Activated CD4-positive, alpha-beta T cell treated with anti-CD3 and anti-CD28 coated beads, Interleukin-2, amount 50 U/mL, for 1 hour (primary cell): ENCODE data around the gene MUSTN1.

Source experiments
- DNase-seq: peaks from one replicate; pipeline ENCODE4 v3.0.0-alpha.2; 2020

The MUSTN1 gene

GRCh38 chr3:52834871-52835501, at the start of gene MUSTN1:
TSS of gene MUSTN1 (minus strand) at chr3:52835019. CDS start at chr3:52834948, 71 bp downstream.
- no peak for DNase-seq

GRCh38 chr3:52882377-52882776, 47.6 kb upstream of the MUSTN1 start:
- DNase-seq = no peak

GRCh38 chr3:52881871-52882270, 47.1 kb upstream of the MUSTN1 start:
- DNase-seq = no peak

GRCh38 chr3:52880474-52880873, 45.7 kb upstream of the MUSTN1 start:
- no peak for DNase-seq

- DNase-seq = no peak
These were observed 45.2 kb upstream of the MUSTN1 start for GRCh38 chr3:52880047-52880446.

GRCh38 chr3:52879581-52879980, 44.8 kb upstream of the MUSTN1 start:
- DNase-seq = no peak

GRCh38 chr3:52879090-52879489, 44.3 kb upstream of the MUSTN1 start:
- DNase-seq = no peak

- no peak for DNase-seq
These were observed 42.3 kb upstream of the MUSTN1 start for GRCh38 chr3:52877085-52877484.

GRCh38 chr3:52874864-52875587, 40.2 kb upstream of the MUSTN1 start:
- no peak for DNase-seq

- DNase-seq = no peak
These were observed 39.4 kb upstream of the MUSTN1 start for GRCh38 chr3:52874160-52874701.

GRCh38 chr3:52873433-52874159, 38.8 kb upstream of the MUSTN1 start:
- DNase-seq = no peak

- DNase-seq = no peak
These were observed 37.4 kb upstream of the MUSTN1 start for GRCh38 chr3:52872245-52872644.

- no peak for DNase-seq
These were observed 36.9 kb upstream of the MUSTN1 start for GRCh38 chr3:52871761-52872160.

- DNase-seq = no peak
These were observed 35.7 kb upstream of the MUSTN1 start for GRCh38 chr3:52870471-52870870.

GRCh38 chr3:52866427-52866826, 31.6 kb upstream of the MUSTN1 start:
- DNase-seq = no peak

GRCh38 chr3:52865994-52866393, 31.2 kb upstream of the MUSTN1 start:
- no peak for DNase-seq

GRCh38 chr3:52860424-52860768, 25.6 kb upstream of the MUSTN1 start:
- DNase-seq = no peak

GRCh38 chr3:52859686-52860423, 25.0 kb upstream of the MUSTN1 start:
- DNase-seq = no peak

- no peak for DNase-seq
These were observed 23.0 kb upstream of the MUSTN1 start for GRCh38 chr3:52857864-52858263.

- no peak for DNase-seq
These were observed 22.3 kb upstream of the MUSTN1 start for GRCh38 chr3:52857133-52857532.

GRCh38 chr3:52856666-52857065, 21.8 kb upstream of the MUSTN1 start:
- no peak for DNase-seq

- DNase-seq = no peak
These were observed 19.2 kb upstream of the MUSTN1 start for GRCh38 chr3:52854013-52854412.

GRCh38 chr3:52852419-52852818, 17.6 kb upstream of the MUSTN1 start:
- DNase-seq = no peak
